ENCODE results near the gene PIMREG.

PIMREG gene

DNA sequence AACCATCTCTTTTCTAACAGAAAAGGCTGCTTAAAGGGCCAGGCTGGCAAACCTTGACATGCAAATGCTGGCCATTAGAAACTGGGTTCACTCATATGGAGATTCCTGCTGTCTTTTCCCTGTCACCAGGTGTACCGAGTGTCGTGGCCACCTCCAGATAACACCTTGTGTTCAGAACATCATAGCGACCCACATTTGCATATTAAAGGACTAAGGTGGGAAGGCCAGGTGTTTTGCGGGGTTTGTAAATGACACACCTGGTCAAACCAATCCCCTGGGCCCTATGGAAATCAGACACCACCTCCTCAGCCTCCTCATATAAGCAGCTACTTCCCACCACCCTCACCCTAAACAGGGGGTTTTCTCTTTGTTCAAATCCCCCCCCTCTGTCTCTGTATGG lies 6.8 kb upstream of the PIMREG start:
- no peak for DNase-seq (ENCODE audit: low read depth in 2 of 2, low spot score in 1 of 2)

DNA sequence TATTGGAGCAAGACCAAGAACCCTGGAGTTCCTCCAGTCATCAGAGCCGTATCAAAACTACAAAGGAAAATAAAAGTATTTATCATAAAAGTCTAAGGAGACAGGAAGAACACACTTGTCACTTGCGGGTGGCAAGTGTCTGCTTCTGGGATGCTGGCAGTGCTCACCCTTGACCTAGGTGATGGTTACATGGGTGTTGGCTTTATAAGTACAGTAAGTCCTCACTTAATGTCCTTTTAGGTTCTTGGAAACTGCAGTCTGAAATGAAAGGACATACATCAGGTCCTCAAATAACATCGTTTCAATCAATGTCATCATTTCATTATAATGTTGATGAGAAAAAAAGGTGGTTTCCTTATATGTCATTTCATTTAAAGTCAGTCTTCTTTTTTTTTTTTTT lies 6.3 kb upstream of the PIMREG start:
- DNase-seq (ENCODE audit: low read depth in 2 of 2, low spot score in 1 of 2): no peak

DNA sequence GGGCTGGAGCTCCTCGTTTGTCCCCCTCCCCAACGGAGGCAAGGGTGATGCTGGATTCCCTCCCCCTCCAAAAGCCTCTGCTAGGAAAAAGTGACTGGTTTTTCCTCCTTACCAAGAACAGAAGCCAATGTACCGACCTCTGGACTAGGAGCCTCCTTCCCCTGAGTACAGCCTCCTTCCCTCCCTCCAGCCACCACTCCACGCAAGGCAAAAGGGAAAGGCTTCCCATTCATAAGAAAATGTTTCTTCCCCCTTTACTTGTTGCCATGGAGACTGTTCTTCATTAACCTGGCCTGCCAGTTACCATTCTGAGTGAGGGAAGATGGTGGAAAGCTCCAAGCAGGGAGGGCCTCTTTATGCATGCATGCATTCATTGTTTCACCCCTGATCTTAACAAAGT lies 4.3 kb upstream of the PIMREG start:
- no peak for DNase-seq (ENCODE audit: low read depth in 2 of 2, low spot score in 1 of 2)

DNA sequence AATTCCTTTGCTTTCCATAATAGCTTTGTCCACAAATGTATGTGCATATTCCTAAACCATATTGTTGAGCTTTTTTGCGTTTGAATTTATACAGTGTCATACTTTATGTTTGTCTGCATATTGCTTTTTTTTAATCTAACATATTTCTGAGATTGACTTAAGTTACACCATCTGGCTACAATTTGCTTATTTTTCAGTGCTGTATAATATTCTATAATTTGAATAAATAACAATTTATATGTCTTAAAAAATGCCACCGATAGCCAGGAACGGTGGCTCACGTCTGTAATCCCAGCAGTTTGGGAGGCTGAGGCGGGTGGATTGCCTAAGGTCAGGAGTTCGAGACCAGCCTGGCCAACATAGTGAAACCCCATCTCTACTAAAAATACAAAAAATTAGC lies 1.5 kb upstream of the PIMREG start:
- no peak for DNase-seq (ENCODE audit: low read depth in 2 of 2, low spot score in 1 of 2)

DNA sequence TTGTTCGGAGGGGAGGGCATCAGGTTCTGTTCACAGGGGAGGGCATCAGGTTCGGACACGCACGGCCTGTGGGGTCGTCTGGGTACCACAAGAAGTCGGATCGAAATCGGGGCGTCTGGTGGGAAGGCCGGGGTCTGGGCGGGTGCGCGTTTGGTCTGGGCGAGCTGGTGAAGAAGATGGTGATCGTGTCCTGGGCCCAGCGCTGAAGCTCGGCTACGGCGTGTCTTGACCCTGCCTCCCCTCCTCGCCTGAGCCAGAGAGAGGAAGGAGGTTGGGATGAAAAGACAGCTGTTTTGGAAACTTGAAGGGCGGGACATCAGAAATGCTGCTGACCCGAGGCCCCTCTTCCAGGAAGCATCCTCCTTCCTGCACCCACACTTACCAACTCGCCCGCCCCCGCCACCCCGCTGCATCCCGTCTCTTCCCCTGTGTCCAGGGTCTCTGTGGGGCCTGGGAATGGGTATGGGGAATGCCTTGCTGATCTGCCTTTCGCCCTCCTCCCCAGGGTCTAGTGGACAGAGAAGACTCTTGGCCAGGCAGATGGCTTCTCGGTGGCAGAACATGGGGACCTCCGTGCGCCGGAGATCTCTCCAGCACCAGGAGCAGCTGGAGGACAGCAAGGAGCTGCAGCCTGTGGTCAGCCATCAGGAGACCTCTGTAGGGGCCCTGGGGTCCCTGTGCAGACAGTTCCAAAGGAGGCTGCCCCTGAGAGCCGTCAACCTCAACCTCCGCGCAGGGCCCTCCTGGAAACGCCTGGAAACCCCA lies 498 bp downstream of the PIMREG start:
- no peak for DNase-seq (ENCODE audit: low read depth in 2 of 2, low spot score in 1 of 2)

DNA sequence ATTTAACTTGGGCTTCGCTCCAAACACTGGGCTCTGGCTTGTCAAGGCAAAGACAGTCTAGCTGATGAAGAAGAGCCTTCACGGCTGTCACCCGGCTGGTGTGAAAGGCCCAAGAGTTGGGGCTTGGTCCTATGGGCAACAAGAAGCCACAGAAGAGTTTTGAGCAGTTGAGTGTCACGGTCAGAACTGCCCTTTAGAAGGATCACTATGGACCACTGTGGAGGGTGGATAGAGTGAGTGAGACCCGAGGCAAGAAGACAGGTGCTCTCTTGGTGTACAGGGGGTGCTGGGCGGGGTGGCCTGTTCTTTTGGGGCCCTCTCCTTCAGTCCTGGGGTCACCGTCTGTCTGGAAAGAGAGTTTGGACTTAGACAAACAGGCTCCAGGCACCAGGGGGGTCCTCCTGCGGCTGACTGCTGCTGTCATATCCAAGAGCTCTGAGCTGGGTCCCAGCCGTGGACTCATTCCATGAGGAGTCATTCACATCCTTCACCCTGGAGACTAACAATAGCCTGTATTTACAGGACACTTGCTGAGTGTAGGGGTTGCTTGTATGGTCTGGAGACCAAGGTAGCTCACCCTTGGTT lies 2.4 kb downstream of the PIMREG start:
- DNase-seq (ENCODE audit: low read depth in 2 of 2, low spot score in 1 of 2): no peak

DNA sequence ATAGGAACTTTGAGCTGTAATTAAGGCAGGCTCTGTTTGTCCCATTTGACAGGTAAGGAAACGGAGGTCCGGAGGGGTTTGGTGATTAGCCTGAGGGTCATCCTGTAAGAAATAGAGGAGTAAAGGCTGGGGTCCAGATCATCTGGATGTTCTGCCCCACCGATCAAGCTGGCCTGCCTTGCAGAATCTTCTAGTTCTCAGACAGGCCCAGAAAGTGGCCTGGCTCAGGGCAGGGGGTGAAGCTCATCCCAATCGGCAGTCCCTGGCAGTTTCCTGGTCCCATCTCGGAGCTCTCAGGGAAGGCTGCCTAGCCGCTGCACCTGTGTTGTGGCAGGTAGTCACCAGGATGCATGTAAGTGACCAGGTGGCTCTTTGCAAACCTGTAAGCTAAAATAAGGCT lies 4.2 kb downstream of the PIMREG start:
- no peak for DNase-seq (ENCODE audit: low read depth in 2 of 2, low spot score in 1 of 2)

DNA sequence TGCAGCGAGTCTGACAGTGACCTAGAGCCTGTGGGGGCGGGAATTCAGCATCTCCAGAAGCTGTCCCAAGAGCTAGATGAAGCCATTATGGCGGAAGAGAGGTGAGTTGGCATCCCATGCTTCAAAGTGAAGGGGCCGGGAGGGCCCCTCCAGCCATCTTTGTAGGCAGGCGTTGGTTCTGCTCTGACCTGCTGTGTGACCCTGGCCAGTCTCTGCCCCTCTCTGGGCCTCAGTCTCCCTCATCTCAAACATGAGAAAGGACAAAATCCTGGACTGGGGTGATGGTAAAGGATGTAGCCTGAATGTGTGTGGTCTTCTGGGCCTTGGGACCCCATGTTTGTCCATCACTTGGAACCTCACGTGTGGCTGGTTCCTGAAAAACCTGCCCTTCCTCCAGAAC lies 5.1 kb downstream of the PIMREG start:
- DNase-seq (ENCODE audit: low read depth in 2 of 2, low spot score in 1 of 2): no peak

DNA sequence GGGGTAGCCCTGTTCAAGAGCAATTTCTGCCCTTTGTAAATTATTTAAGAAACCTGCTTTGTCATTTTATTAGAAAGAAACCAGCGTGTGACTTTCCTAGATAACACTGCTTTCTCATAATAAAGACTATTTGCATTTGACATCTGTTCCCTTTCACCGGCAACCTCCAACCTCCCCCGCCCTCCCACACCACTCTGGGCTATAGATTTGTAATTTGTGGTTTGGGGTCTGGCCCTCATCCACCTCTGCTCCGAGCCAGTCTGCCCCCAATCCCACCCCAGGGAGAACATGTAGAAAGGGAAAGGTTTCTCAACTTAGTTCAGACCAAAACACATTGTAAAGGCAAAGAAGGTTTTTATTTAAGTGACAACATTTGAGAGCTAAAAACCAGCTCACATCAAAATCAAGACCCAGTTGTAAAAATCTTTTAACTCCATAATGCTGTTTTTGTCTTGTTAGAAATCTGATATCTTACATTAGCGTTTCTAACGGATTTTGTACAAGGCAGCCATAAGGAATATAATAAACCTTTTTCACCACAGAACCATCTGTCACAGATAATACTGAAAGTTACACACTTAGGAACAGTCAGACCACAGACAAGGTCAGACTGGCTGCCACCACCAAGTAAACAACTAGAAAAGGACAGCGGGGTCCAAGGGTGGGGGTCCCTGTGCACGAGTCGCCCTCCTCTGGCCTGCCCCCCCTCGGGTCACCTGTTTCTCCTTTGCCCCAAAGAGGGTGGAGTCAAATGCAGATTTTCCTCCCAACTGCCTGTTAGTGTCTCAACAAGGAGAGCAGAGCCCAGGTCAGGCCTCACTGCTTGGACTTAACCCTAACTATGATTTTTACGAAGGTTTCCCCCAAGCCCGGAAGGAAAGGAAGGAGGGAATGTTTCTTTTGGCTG lies 6.9 kb downstream of the PIMREG start:
- no peak for DNase-seq (ENCODE audit: low read depth in 2 of 2, low spot score in 1 of 2)

DNA sequence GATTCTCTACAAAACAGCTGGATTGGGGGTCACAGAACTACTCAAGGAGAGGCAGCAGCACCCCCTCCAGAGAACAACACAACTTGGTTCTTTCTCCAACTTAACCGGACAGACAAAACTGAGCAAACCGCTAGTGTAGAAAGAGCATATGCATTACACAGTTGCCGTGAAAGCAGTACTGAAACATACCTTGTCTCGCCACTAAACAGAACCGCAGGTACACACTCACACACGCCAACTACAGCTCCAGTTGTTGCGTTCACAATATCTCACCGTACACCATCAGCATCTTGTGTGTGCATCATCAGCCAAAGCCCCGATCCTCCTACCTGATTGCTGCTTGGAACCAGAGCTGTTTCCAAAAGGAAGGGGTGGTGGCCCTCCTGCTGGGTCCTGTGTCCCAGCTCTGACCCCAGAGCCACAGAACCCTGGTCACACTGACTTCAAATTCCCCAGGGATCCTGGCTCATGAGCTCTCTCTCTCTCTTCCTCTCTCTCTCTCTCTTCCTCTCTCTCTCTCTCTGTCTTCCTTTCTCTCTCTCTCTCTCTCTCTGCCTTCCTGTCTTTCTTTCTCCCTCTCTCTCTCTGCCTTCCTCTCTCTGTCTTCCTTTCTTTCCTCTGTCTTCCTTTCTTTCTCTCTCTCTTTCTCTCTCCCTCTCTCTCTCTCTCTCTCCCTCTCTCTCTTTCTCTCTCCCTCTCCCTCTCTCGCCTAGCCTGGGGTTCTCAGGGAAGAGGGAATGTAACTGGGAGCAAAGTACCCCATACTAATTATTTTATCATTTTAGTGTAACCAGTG lies 8.4 kb downstream of the PIMREG start:
- DNase-seq (ENCODE audit: low read depth in 2 of 2, low spot score in 1 of 2): no peak

DNA sequence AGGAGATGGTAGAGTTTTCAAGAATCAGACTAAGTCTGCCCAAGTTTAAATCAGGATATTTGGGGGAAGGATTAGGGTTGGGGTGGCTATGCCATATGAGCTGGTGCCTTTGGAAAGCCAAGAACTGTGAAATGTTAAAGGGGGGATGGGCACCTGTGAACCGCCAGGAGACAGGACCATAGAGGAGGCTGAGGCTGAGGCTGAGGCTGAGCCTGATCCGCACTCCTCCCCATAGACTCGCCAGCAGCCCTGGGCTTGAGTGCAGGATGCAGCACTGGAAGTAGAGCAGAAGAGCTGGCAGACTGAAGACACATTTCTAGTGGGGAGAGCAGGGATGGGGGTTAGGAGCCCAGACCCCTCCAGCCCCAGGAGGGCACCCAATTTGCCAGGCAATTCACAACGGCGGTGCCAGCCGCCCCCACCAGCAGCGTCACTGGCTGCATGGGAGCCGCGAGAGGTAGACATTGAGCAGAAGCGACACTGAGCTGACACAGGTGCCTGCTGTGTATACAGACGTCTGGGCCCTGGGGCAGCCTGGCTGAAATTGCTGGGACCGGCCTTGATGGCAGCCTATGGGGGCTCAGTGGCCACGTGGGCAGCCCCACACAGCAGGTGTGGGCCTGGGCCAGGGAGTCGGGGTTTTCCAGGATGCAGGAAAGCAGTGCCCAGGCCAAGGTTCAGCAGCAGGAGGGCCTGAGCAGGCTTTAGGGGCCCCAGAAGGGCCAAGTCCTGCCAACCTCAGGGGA lies 9.2 kb downstream of the PIMREG start:
- no peak for DNase-seq (ENCODE audit: low read depth in 2 of 2, low spot score in 1 of 2)

DNA sequence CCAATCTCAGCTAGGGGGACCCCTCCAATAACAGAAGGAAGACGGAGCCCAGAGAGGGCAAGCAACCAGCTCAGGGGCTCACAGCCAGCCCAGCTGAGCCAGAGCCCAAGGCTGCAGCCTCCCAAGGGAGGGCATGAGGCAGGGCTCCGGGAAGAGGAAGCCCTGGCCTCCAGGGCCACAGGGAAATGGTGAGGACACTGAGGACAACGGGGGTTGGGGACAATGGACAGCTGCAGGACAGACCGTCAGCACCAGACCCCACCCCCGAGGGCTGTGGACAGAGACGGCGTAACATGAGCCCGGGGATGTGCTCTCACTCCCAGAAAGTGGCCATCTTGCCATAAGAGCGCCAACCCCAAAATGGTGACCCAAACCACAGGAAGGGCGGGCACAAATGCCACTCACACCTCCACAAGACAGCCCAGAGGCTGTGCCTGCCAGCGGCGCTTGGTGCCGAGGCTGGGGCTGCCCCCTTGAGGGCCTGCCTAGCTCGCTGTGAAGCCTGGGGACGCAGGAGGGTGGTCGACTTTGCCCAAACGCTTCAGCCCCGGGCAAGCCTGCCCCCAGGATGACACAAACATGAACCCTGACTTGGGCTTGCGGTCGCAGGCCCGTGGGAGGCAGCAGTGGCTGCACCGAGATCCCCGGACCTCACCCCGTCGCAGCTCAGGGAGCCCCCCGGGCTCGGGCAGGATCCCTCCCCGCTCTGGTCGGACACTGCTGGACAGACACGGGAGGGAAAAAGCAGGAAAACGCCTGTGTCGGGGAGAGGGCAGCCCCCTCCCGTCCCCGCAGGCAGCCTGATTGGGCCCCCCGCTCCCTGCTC lies 10.5 kb downstream of the PIMREG start:
- DNase-seq (ENCODE audit: low read depth in 2 of 2, low spot score in 1 of 2): no peak

DNA sequence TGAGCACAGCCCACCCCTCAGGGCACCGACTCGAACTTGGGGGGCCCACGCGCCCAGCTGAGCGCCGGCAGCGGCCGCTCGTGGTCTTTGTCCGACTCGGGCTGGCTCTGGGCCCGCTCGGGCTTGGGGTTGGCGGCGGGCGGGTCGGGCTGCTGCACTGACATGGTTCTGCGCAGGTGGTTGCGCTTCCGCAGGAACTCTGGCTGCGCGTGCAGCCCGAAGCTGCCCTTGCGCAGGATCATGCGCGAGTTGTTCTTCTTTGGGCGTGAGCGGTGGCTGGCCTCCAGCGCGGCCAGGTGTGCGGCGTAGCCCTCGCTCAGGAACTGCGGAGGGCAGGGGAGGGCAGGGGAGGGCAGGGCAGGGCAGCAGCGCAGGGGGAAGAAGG lies 11.1 kb downstream of the PIMREG start:
- no peak for DNase-seq (ENCODE audit: low read depth in 2 of 2, low spot score in 1 of 2)

DNA sequence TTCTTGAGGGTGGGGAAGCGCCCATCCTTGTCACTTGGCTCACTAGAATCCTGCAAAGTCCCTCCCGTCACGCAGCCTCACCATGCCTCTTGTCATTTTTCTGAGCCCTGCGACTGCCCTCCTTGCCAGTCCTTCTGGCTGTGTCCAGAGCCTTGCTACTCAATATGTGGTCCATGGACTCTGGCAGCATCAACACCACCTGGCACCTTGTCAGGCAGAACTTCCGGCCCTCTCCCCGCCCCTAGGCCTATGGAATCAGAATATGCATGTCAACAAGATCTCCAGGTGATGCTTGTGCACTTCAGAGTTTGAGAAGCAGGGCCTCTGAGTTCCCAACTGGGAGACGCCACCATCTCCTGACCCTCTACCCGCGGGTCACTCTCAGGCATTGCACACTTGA lies 12.1 kb downstream of the PIMREG start:
- no peak for DNase-seq (ENCODE audit: low read depth in 2 of 2, low spot score in 1 of 2)

DNA sequence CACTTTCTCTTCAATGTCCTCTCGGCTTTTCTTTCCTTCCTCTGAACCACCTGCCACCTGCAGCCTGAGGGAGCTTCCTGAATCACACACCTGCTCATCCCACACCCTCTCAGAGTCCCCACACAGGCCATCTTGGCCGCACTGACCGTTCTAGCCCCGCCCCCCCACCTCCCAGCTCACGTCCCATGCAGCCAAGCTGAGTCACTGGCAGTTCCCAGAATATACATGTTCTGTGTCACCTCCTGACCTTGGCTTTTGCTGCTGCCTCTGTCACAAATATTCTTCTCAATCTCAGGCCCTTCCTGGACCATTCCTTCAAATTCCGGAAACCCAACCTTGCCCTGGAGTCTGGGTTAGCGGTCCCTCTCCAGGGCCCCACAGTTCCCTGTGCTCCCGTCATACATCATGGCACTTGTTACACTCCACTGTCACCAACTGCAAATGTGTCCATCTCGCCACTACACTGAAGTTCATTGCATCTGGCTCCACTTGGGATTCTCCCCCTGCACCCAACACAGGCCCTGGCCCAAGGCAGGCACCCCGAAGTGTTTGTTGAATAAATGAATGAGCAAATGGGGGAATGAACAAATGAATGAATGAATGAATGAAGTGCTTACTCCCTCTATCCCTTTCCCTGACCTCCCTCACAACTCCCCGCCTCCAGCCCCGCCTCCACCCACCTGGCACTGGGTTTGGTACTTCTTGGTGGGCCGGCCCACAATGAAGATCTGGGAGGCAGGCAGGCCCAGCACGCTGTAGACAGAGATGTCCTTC lies 12.8 kb downstream of the PIMREG start:
- DNase-seq (ENCODE audit: low read depth in 2 of 2, low spot score in 1 of 2): no peak

DNA sequence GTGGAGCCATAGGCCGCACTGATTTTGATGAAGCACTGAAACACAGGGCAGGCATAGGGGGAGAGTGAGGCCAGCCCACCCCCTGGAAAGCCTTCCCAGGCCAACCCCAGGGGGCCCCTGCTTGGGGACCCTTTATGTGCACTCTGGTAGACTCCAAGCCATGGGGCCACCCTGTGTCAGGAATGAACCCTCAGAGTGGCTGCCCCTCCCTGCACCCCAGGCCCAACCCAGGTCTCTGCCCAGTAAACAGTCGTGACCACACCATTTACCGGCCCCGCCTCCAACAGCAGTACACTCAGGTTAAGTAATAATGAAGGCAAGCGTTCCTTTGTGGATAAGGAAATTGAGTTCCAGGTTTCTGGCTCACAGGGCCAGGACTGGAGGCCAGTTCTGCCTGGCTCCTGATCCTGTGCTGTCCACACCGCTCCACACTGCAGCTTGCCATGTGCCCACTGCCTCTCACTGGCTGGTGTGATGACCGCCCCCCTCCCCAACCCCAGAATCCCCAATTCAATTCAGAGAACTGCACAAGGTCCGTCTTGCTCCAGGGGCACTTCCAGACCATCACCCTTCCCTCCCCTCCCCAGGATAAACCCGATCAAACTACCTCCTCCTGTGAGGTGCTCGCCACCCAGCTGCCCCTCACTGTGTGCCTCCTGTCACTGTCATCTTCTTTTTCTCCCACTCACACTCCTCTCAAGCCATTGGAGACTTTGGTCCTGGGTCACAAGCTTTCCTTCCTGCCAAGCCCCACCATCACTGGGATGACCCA lies 13.6 kb downstream of the PIMREG start:
- DNase-seq (ENCODE audit: low read depth in 2 of 2, low spot score in 1 of 2): no peak

DNA sequence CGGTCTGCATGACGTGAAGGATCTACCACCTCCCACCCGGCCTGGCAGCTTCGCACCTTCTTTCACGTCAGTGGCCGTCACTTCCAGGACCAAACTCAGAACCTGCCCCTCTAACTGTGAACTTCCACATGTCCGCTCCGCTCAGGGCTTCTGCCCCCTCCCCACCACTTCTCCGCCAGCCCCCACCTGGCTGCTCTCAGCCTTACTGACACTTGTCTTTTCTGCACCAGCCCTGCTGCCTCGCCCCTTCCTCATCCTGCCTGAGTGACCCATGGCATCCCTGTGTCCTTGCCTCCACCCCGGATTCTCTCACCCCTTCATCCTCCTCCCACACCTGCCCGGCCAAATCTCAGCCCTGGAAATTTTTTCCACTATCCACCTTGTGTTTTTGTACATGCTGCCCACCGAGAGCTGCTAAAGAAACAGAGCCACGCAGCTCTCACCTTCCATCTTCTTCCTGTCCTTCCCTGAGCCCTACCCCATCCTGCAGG lies 14.2 kb downstream of the PIMREG start:
- no peak for DNase-seq (ENCODE audit: low read depth in 2 of 2, low spot score in 1 of 2)

DNA sequence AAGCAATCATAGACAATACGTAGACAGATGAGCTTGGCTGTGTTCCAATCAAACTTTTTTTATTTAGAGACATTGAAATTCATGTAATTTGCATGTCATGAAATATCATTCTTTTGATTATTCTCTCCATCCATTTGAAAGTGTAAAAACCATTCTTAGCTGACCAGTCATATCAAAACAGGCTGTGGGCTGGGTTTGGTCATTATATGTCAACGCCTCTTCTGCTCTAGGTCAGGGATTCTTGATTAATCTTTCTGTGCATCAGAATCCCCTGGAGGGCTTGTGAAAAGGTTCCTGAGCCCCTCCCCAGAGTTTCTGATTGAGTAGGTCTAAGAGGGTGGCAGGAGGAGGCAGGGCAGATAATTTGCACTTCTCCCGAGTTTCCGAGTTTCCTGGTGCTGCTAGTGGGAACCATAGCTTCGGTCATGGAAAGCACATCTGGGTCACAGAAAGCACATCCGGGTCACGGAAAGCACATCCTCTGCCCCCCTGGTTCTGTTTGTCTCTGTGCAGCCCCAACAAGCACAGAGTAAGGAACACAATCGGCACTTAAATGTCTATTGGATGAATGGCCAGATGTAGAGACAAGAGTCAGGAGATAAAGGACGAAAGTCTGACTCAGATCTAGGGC lies 16.4 kb downstream of the PIMREG start:
- no peak for DNase-seq (ENCODE audit: low read depth in 2 of 2, low spot score in 1 of 2)

Data from stimulated activated CD8-positive, alpha-beta memory T cell treated with anti-CD3 and anti-CD28 coated beads, Interleukin-4, amount 100 ng/mL, for 4 hours (primary cell).